Amygdala (tissue), 56 donors: ENCODE measurements around the gene FUT7.
A peak's percentile ranks its signal among the peaks of the same experiment; 100 is the strongest.

Experiments
- DNase-seq, 56 donors: peaks; one replicate each; lab custom pipeline; 2025; lab: John Stamatoyannopoulos, UW

The FUT7 gene

DNA sequence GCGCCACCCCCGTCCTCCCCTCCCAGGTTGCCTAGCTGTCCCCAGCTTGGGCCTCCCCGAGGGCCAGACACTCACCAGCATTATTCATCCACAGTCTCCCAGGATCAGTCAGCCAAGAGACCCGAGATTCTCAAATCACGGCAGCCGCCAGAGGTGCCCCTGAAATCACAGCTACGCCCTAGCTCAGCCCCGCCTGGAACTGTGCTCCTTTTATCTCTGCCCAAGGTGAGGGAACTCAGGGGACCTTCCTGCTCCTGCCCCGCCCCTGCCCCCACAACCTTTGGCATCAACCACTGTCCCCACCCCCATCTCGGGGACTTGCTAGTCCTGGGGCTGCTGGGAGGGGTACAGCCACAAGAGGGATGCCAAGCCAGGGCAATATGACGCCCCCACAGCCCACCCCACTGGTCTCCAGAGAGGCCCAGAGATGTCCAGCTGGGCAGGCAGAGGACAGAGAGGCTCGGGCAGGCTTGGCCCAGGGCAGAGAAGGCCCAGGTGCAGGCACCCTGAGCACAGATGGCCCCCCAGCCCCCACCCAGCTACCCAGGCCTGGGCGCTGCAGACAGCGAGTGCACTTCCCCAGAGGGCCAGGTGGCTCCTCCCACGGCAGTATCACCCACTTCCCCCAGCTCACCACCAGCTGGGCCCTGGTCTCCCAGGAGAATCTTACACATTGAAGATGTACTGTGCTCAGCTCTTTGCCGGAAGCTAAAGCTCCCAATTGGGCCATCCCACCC lies at the start of gene FUT7:
Gene FUT7 (minus strand): TSS at position 185 of the 737 bp plus-strand sequence. CDS start 97 bp downstream, at position 88.
- DNase-seq: peak in 3 of 56 donors; percentile 14 to 32 (median 30)

GRCh38 chr9:137080260-137081122 lies 48.6 kb upstream of the FUT7 start:
- DNase-seq: no peak

DNA sequence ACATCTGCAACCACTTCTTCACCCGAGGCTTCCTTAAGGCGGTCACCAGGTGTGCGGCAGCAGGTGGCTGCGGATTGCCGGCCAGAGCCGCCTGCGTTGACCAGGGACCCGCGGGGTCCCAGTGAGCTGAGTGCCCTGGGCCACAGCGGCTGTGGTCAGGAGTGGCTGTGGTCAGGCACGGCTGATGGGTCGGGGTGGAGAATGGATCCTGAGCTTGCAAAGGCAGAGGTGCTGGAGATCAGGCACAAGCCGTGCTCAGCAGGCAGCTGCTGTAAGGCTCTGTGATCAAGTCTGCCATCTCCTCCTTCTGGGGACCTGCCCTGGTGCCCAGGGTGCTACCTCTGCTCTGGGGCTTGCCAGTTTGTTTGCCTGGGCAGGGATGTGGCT lies 47.5 kb upstream of the FUT7 start:
- DNase-seq: no peak

DNA sequence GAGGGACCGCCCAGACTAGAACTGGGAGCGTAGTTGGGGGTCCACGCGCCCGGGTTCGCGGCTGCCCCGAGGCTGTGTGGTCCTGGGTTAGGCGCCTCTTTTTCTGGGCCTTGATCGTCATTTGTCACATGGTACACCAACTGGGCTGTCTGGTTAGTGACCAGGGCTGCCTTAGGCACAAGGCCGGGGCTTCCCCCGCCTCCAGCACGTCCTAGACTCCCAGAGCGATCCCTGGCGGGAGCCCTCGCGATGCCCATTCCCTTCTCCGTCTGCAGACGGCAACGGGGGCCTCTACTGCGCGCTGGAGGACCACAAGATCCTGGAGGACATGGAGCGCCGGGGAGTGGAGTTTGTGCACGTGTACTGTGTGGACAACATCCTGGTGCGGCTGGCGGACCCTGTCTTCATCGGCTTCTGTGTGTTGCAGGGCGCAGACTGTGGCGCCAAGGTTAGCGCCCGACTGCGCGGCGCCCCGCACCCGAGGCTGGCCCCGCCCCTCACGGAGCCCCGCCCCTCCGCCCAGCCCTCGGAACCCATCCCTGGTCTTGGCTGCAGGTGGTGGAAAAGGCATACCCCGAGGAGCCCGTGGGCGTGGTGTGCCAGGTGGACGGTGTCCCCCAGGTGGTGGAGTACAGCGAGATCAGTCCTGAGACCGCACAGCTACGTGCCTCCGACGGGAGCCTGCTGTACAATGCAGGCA lies 47.0 kb upstream of the FUT7 start:
- DNase-seq: no peak

DNA sequence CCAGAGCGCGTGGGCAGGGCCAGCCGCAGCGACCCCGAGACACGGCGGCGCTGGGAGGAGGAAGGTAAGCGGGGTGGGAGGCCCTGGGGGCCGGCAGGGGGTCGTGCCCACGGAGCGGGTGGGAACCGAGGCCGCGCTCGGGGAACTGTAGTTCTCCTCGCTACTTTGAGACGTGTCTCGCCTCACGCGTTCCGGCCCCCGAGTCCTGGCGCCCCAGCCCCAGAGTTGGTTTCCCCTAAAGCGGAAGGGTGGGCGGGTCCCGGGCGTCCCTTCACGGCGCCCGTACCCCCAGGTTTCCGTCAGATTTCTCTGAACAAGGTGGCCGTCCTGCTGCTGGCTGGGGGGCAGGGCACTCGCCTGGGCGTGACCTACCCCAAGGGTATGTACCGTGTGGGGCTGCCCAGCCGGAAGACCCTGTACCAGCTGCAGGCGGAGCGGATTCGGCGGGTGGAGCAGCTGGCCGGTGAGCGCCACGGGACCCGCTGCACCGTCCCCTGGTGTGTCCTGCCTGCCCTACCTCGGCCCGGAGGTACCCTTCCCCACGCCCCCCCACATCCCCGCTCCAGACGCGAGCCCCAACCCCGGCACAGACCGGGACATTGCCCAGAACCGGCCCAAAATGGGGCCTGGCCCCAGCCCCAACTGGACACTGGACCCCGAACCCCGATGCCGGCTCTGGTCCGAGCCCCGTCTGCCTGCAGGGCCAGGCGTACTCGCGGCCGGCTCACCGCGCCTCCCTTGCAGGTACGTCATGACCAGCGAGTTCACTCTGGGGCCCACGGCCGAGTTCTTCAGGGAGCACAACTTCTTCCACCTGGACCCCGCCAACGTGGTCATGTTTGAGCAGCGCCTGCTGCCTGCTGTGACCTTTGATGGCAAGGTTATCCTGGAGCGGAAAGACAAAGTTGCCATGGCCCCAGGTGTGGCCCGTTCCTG lies 46.1 kb upstream of the FUT7 start:
- DNase-seq: no peak

GRCh38 chr9:137077010-137077747 lies 45.3 kb upstream of the FUT7 start, which contains the start of gene UAP1L1:
Gene UAP1L1, plus strand, starts transcription at chr9:137077517. Its CDS starts 16 bp downstream, at chr9:137077533.
- peak in 53 of 56 donors; percentile 21 to 97 (median 74) for DNase-seq

- peak in 1 of 56 donors; percentile 56 for DNase-seq
Observed at GRCh38 chr9:137076636-137077009, 44.7 kb upstream of the FUT7 start.

- DNase-seq: no peak
Observed at GRCh38 chr9:137075275-137075775, 43.4 kb upstream of the FUT7 start.

DNA sequence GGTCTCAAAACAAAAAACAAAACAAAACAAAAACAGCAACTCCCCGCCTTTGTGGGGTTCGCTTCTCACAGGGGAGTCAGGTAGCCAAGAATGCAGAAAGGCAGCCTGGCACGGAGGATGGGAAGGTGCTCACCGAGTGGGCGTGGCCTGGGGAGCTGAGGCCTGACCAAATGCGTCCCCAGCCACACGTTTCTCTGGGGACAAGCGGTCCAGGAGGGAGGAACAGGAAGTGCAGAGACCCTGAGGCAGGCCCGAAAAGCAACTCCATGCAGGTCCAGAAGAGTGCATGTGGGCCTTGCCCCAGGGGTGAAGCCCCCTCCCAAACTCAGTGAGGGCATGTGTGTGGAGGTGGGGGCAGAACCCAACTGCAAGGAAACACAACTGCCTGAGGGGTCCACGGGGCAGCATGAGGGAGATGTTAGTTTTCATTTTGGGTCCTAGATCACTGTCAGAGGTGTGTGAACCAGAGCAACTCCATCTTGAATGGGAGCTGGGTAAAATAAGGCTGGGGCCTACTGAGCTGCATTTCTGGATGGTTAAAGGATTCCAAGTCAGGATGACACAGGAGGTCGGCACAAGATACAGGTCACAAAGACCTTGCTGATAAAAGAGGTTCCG lies 42.9 kb upstream of the FUT7 start:
- no peak for DNase-seq

DNA sequence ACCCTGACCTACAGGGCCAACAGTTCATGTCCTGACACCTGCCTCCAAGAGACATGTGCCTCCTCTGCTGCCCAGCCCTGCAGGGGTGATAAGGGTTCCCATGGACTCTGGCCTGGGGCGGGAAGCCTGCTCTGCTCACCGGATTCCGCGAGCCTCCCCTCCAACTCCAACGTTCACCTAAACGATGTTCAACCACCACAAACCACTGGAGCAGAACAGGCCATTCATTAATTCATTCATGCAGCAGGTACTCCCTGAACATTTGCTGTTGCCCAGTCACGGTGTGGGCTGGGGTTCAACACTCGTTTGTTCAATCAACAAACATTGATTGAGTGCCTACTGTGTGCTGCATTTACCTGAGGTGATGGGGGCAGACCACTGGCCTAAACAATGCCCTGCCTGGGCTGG lies 42.1 kb upstream of the FUT7 start:
- DNase-seq: no peak

- DNase-seq: no peak
Observed at GRCh38 chr9:137071282-137071681, 39.4 kb upstream of the FUT7 start.

GRCh38 chr9:137070906-137071275 lies 39.0 kb upstream of the FUT7 start:
- DNase-seq: peak in 55 of 56 donors; percentile 25 to 95 (median 79)

- DNase-seq: peak in 55 of 56 donors; percentile 46 to 91 (median 75)
Observed at GRCh38 chr9:137070201-137070905, 38.5 kb upstream of the FUT7 start, which contains the start of gene SAPCD2. Gene SAPCD2, minus strand, starts transcription at chr9:137070557. Its CDS starts 97 bp downstream, at chr9:137070460.

- no peak for DNase-seq
Observed at GRCh38 chr9:137069508-137070091, 37.7 kb upstream of the FUT7 start.

- peak in 1 of 56 donors; percentile 14 for DNase-seq
Observed at GRCh38 chr9:137068539-137069507, 36.9 kb upstream of the FUT7 start.
